ENCODE measurements around the gene MDH2.

DNA sequence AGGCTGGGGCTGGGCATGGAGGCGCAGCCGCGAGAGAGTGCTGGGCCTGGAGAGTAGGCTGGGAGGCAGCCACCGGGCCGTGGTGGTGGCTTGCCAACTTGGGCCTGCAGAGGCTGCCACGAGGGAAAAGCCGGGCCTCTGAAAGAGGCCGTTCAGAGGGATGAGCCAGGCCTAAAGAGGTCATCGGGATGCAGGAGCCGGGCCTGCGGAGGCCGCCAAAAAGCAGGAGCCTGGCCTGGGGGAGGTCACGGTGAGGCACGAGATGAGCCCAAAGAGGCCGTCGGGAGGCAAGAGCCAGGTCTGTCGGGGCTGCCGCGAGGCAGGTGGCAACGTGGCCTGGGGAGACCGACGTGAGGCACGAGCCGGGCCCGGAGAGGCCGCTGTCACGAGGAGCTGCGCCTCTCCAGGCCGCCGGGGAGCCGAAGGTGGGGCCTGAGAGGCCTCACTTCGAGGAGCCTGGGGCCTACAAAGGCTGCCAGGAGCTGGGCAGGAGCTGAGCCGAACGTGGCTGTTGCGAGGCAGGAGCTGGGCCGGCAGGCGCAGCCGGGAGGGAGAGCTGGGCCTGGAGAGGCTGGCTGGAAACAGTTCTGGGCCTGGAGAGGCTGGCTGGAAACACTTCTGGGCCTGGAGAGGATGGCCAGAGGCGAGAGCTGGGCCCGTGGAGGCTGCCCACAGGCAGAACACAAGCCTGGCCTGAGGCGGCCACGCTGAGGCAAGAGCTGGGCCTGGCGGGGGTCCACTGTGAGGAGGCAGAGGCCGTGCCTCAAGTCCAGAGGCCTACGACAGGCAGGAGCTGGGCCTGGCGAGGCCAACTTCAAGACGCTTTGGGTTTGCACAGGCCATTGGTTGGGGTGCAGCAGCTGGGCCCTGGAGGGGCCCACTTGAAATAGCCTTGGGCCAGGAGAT is 24.6 kb downstream of the MDH2 start:
- no peak for TF ChIP-seq POLR2A (IDR thresholded peaks at IDR 0.05; ENCODE audit: low read depth, low read length)
- TF ChIP-seq TAF1 (IDR thresholded peaks at IDR 0.05; ENCODE audit: low read depth, low read length), result no peak

All from GM12891 (cell line).